Measurements from ENCODE around the gene NPTN.

GRCh38 chr15:73515527-73515926, 117.7 kb downstream of the NPTN start:
- TF ChIP-seq ZNF274 (IDR thresholded peaks at IDR 0.05; ENCODE audit: low read depth, low read length): no peak
- TF ChIP-seq YY1 (IDR thresholded peaks at IDR 0.05; ENCODE audit: insufficient read depth, insufficient read length): no peak
